ENCODE data around the gene RAD51B.

Gene RAD51B

DNA sequence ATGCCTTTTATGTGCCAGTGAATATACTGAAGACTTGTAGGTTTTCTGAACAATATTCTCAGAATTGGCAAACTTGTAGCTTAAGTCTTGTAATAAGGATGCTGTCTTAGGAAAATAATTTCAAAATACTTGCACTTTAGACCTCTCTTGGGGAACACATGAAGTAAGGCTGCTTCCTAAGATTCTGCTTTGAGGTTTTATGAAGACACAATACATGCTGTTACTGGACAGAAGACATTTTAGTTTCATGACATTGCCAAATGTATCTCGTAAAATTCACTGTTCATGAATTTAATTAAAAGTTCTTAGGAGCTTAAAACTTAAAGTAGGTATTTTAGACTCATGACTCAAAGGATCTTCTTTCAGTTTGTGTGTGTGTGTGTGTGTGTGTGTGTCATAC, 80.7 kb downstream of the RAD51B start:
- DNase-seq (ENCODE audit: low read depth), result no peak

DNA sequence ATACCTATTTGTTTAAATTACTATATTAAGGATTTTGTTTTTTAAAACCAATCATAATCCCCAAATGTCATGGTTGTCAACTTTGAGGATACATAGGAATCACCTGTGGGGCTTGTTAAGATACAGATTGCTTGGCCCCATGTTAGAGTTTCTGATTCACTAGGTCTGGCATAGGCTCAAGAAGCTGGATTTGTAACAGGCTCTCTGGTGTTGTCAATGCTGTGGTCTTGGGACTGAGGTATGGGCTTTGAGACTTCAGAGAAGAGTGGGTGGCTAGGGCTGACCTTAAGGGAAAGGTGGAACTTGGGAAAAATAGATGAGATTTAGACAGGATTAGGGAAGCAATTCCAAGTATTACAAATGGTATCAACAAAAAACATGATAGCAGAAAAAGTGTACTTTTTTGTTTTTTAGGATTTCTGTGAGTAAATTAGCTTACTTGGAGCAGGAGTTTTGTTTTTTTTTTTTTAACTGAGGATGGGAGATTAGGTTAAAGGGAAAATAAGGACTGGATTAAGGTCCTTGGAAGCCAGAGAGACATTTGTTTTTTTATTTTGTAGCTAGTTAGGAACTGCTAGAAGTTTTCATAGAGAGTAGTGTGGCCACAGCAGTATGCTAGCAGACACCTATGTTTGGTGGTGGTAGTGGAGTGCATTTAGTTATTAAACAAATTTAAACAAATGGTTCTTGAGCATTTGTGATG, 88.6 kb downstream of the RAD51B start:
- no peak for DNase-seq (ENCODE audit: low read depth)

DNA sequence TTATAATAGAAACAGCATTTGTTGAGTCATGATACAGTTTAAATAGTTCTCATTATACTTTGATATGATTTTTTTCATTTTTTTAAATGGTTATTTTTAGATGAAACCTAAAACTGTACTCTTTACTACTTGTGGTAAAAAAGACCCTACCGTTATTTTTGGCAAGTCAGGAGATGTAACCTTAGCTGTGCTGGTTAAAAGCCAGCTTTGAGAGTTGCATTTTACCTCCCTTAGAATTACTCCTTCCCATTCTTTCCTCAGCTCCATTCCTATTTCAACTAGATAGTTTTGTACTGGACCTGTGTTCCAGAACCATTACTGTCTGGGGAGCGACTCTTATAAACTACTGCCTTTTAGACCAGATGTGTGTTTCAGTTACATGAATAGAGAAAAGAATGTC, 92.0 kb downstream of the RAD51B start:
- no peak for DNase-seq (ENCODE audit: low read depth)

DNA sequence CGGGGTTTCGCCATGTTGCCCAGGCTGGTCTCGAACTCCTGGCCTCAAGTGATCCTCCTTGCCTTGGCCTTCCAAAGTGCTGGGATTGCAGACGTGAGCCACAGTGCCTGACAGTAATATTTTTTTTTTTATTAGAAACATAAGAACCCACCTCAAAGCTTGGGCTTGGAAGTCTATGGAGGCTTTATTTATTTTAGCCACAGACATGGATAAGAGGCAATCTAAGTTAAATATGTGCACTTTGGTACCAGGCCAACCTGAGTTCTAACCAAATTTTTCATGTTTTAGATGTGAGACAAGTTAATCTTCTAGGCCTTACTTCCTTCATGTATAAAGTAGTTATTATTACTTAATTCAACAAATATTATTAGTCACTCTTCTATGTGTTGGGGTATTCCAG, 96.9 kb downstream of the RAD51B start:
- no peak for DNase-seq (ENCODE audit: low read depth)

DNA sequence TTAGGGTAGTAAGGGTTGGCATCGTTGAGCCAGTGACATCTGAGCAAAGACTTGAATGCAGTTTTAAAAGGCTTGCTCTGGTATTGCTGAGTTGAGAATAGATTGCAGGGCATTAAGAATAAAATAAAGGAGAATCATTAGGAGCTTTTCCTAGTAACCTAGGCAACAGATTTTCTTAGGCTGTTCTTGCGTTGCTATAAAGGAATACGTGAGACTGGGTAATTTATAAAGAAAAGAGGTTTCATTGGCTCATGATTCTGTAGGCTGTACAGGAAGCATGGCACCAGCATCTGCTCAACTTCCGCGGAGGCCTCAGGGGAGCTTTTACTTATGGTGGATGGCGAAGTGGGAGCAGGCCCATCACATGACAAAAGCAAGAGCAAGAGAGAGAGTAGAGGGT, 97.4 kb downstream of the RAD51B start:
- DNase-seq (ENCODE audit: low read depth), result no peak

DNA sequence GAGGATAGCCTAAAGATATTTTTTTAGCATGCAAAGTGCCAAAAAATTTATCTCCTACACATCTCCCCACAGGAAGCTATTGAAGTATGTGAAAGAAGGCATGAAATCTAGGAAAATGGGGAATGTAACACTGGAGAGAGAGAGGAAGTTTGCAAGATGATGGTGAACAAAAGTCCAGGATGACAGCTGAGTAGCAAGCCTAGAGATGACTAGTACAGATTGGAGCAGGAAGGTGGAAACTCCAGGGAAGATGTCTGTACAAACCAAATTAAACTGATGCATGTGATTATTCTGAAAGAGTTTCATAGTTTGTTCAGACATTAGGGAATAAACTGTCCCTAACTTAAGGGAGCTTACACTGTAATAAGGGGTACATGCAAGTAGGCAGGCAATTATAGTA, 99.3 kb downstream of the RAD51B start:
- DNase-seq (ENCODE audit: low read depth), result no peak

DNA sequence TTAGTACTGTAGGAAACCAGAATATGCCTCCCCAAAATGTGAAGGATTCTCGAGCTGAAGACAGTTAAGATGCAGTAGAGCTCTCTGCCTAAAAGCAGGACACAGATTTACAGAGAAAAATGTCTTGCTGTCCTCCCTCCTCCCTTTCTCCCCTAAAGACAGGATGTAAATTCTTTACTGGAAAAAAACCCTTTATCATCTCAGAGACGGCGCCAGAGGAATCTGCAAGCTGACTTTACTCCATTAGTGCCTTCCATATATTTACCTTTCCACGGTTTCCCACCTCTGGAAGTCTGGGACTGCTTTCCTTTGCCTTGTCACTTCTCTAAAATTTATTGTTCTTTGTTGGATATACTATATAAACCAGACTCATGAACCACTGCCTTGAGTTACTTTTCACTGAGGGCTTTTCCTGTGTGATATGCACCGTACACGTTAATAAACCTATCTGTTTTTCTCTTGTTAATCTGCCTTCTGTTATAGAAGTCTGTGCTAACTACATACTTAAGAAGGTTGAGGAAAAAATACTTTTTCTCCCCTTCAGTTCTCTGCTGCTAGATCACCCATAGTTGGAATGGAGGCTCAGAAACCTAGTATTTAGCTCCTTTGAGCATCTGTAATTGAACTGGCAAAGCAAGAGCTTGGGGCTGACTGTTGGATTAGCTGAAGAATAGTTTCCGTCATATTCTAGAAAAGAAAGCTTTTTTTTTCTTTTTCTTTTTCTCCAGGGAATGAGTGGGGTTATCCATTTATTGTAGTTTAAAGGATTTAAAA, 99.9 kb downstream of the RAD51B start:
- no peak for DNase-seq (ENCODE audit: low read depth)

DNA sequence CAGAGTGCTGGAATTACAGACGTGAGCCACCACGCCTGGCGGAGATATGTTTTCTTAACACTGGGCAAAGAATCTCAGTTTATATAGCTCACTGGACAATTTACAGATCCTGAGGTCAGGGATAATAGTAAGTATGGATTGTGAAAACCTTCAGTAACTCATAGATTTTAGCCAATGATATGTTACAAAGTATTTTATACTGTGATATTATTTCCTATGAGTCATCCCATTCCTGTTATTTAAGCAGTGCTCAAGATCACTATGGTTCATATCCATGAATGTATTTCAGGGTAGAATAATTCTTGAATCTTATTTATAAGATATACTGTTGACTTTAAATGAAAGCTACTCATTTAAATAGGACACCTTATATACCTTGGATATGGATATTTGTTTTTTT, 107.2 kb downstream of the RAD51B start:
- no peak for DNase-seq (ENCODE audit: low read depth)

DNA sequence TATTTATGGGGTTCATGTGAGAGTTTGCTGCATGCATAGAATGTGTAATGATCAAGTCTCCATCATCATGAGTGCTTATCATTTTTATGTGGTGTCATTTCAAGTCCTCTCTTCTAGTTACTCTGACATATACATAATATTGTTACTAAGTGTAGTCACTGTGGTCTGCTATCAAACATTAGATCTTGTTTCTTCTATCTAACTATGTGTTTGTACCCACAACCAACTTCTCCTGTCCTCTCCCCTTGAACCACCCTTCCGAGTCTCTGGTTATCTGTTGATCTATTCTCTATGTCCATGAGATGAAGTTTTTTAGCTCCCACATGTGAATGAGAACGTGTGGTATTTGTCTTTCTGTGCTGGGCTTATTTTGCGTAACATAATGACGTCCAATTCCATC, 107.7 kb downstream of the RAD51B start:
- DNase-seq (ENCODE audit: low read depth), result no peak

DNA sequence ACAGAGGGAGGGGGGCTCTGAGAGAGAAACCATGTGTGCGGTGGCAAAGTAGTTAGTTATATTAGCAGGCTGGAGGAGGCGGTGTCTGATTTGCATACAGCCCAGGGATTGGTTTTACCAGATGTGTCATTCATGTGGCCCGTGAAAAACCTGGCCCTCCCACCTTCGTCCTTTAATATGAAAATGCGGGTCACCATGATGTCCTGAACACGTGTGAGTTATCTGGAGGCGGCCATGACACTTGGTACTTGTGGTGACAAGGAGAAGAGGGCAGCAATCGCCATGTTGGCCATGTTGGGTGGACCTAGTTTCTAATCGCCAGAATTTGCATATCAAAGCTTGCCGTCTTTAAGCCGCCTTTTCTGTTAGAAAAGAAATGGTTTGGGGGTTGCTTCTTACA, 108.8 kb downstream of the RAD51B start:
- no peak for DNase-seq (ENCODE audit: low read depth)

DNA sequence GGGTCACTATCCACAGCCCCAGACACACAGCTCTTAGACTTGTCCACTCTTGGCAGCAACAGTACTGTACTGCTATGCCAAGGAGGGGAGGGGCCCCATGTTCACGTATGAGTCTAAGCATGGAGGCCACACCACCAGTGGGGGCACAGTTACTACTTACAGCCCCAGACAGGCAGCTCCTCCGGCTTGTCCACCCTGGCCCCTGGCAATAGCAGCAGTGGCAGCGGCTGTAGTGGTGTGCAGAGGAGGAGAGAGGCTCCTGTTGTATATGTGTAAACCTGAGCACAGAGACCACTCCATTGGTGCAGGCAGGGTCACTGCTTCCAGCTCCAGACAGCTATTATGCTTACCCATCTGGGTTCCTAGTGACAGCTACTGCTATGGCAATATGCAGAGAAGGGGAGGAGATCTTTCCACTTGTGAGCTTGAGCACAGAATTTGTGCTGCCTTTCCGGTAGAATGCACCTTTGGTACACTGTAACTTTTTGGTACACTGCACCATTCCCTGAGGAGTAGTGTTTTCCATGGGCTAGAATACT, 113.2 kb downstream of the RAD51B start:
- DNase-seq (ENCODE audit: low read depth), result no peak

DNA sequence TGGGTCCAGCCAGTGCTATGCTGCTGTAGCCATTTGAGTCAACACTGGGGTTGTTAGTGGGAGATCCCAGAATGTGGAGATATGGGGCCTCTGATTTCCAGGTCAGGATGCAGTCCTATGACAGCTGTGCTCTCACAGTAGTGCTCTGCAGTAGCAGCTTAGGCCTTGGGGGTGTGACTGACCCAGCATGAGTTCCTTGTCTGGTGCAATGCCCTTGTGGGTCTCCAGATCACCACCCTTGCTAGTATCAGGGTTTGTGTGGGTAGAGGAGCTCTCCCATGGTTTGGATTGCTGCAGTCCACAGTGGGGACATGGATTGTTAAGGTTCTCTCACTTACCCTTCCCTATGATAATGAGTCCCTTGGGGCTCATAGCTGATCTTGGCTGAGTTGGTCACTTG, 113.7 kb downstream of the RAD51B start:
- no peak for DNase-seq (ENCODE audit: low read depth)

DNA sequence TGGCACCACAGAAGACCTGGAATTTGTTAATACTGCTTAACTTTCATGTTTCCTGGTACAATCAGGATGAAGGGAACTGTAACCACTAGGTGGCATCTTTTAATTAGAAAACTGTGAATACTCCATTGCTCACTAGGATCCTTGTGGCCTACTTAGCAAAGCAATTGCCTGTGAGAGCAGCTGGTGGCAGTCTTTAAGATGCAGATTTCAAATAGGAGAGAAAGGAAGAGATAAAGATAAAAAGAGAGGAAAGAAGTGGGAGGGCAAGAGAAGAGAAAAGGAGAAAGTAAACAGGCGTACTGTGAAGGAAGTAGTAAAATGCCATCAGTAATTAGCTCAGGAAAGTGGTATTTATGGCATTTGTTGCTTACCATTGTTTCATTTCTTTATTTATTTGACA, 114.5 kb downstream of the RAD51B start:
- DNase-seq (ENCODE audit: low read depth), result peak; percentile 3

DNA sequence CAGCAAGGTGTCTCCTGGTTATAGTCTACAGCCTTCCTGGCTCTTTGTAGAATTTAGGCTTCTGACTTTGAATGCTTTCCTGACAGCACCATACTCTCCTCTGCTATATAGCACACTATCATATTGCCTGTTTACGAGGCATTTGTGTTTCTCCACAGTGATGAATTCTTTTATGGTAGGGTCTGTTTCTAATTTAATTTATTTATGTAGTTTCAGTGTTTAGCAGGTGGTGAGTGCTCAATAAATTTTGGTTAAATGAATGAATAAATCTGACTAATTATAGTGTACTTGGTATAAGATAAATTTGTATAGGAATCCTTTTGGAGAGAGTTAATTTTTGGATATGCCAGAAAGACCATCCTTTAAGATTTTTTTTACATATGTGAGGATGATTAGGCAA, 115.3 kb downstream of the RAD51B start:
- no peak for DNase-seq (ENCODE audit: low read depth)

DNA sequence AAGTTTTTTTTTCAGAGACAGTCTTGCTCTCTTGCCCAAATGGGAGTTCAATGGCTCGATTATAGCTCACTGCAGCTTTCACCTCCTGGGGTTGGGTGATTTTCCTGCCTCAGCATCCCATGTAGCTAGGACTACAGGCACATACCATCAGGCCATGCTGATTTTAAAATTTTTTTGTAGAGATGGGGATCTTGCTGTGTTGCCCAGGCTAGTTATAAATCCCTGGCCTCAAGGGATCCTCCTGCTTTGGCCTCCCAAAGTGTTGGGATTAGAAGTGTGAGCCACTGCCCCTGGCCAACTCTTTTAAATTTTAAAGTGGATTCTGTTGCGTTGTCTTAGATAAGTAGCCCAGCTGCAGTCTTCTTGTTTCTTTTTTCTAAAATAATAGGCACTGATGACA, 115.8 kb downstream of the RAD51B start:
- no peak for DNase-seq (ENCODE audit: low read depth)

DNA sequence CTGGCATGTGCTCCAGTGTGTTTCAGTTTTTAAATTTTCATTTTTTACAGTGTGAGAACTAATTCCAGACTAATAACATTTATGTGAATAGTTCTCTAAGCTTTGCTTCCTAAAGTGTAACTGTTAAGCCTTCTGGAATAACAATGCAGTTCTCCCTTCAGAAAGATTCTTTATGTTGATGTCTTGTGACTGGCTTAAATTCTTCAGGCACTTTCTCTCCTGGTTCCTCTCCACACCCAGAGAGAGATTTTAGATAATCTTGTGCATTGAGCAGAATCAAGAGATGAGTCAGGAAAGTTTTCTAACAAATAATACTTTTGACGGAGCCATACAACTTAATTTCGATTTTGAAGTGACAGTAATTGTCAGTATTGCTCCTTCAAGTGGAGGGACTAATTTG, 118.5 kb downstream of the RAD51B start:
- DNase-seq (ENCODE audit: low read depth), result no peak

DNA sequence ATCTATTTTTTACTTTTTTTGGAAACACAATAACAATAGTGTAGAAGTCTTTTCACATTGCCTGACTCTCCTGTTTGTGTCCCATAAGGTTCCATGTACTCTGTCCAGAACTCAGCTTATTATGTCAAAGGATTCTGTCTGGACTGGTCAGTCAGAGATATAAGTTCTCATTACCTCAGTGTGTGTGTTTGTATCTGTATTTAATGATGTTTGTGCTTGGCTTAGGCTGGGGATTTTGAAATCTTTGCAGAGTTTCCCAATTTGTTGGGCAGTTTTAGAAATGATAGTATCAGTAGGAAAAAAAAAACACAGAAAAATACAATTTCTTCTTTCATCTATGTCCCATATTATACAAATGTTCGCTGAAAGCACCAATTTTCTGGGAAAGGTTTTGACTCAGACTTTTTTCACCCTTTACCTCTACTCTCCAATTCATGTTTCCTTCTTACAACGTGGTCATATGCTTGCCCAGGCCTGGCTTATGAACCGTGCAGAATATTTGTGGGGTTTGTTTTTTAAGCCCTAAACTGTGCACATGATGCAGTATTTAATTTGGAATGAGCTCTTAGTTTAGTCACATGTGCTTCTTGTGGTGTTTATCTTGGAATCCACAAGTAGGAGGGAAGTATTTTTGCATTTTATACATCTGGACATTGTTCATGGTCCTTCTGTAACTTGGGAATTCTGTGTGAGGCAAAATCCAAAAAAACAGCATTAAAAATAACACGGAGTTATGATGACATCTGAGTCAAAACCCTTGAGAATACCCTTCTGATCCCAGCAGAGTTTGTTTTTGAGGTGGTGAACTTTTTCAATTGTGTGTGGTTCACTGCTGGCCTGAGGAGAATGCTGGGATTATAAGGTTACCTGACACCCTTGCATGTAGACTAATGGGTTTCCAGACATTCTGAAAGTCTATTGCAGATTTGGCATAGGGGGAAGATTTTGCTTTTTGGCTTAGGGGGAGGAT, 121.2 kb downstream of the RAD51B start:
- no peak for DNase-seq (ENCODE audit: low read depth)

DNA sequence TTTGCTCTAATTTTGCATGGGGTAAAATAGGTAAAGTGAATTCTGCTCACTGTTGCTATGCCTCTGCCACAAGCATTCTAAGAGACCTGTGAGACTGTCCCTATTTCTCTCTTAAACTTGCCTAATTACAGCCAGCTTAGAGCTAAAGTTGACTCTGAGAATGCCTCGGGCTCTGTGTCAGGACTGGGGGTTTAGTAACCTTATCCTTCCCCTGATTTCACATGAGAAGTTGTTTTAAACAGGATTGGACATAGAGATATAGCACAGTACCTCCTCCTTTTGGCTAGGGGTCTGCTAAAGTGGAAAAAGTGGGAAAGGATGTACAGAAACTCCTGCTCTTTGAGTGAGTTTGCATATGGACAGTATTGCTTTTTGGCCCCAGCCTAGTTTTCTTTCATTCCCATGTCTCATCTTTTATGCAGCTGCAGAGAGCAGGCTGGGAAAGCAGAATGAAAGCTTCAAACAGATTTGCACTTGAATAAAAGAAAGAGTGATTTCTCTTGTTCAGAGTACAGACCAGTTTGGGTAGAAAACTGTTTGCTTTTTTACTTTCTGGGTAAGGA, 122.0 kb downstream of the RAD51B start:
- no peak for DNase-seq (ENCODE audit: low read depth)

DNA sequence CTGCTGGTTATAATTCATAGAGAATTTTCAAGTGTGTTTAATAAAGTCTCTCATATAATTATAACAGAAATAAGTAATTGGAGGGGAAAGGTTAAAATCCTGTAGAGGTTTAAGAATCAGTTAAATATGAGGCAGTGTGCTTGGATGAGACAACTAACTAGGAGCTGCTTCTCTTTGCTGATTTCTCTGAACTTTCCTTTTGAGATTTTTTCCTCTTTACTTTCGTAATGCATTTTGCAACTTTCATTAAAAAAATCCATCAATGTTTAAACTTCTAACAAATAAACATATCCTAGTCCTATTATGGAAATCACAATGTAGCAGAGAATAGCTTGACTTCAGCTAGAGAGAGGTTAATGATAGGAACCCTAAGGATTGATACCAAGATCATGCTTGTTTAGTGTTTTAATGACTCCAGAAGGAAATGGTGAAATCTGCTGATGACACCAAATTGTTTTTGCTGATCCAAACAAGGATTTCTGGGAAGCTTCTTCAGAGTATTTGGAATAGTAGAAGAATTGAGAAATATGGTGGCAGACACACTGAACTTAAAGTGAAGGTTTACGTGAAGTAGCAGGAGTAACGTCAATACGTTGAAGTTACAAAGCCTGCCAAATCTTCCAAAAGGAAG, 122.6 kb downstream of the RAD51B start:
- DNase-seq (ENCODE audit: low read depth), result no peak

DNA sequence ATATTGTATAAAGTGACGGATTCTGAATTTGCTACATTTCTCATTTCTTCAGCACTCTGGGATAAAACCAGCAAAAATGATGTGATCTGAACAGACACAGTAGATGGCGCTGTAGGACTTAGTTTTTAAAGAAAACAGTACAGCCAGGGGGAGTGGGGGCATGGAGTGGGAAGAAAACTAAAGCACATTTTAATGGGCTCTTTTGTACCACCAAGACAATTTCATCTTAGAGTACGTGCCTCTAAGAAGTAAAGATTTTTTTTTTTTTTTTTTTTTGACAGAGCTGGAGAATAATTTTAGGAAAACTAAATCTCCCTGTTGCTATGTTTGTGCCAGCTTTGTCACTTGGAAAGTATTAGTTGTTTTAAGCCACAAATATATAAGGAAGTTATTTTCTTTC, 124.4 kb downstream of the RAD51B start:
- DNase-seq (ENCODE audit: low read depth), result peak; percentile 36

DNA sequence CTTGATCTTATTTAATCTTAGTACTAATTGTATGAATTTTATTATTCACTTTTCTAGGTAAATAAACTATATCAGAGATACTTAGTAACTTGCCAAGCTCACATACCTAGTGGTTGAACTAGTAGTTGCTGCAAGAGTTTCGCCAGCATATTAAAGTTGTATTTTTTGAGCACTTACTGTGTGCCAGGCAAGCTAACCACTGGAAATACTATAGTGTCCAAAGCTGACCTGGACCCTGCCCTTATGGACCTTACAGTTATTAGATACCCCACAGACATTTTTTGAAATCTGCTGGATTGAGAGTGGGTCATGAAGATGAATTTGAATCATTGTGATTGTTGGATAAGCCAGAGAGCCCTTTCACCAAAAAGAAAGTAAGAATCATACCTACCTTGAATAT, 125.0 kb downstream of the RAD51B start:
- no peak for DNase-seq (ENCODE audit: low read depth)

DNA sequence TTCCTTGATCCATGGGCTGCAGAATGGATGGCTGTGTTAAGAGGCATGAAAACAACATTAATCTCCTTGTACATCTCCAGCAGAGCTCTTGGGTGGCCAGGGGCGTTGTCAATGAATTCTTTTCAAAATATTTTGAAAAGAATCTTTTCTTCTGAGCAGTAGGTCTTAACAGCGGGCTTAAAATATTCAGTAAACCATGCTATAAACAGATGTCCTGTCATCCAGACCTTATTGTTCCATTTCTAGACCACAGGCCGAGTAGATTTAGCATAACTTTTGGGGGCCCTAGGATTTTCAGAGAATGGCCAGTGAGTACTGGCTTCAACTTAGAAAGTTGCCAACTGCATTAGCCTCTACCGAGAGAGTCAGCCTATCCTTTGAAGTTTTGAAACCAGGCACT, 130.2 kb downstream of the RAD51B start:
- DNase-seq (ENCODE audit: low read depth), result no peak

Measured in stimulated activated CD4-positive, alpha-beta T cell treated with anti-CD3 and anti-CD28 coated beads, Interleukin-2, amount 100 ng/mL, for 4 hours (primary cell).